ENCODE data around the gene IER3. TPM values are rescaled to one million over a fixed set of nuclear protein-coding genes. Genes with fewer than 3 reads are reported as not detected.

Gene IER3
- total and polyA plus RNA-seq, 8 donors = 5.5 to 77.0 (median 16.3) TPM

DNA sequence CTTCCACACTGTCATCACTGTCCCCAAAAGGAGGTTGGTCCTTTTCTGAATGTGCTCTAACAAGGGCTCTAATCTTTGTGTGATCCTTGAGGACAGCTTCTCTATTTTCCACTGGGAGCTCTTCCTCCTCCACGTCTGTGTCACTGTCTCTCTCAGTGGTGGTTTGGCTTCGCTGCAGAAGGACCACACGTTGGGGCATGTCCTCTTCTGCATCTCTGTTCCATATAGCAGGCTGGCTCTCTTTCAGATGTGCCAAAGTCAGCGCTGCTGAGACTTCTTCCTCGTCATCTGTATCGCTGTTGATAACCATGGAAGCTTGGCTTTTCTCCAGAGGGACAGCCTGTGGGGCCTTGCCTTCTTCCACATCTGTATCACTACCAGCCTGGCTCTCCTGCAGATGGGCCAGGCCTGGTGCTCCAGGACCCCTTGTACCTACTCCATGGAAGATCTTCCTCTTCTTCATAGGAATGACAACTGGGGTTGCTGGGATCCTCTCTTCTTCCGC, 31.9 kb downstream of the IER3 start:
- peaks cover 5 to 16% of the 10 kb centered on the region in 2 donors for H3K4me1 ChIP-seq
- no peak overlapping the region for H3K4me3 ChIP-seq
- intact Hi-C loops (cut with DNase I) = no loop called here
- ATAC-seq = no peak
- H3K27ac ChIP-seq = no peak overlapping the region
- peaks cover 0 to 67% of the 10 kb centered on the region in 2 donors for H3K36me3 ChIP-seq
- TF ChIP-seq, protein P1, sequence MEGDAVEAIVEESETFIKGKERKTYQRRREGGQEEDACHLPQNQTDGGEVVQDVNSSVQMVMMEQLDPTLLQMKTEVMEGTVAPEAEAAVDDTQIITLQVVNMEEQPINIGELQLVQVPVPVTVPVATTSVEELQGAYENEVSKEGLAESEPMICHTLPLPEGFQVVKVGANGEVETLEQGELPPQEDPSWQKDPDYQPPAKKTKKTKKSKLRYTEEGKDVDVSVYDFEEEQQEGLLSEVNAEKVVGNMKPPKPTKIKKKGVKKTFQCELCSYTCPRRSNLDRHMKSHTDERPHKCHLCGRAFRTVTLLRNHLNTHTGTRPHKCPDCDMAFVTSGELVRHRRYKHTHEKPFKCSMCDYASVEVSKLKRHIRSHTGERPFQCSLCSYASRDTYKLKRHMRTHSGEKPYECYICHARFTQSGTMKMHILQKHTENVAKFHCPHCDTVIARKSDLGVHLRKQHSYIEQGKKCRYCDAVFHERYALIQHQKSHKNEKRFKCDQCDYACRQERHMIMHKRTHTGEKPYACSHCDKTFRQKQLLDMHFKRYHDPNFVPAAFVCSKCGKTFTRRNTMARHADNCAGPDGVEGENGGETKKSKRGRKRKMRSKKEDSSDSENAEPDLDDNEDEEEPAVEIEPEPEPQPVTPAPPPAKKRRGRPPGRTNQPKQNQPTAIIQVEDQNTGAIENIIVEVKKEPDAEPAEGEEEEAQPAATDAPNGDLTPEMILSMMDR (IDR thresholded peaks at IDR 0.05) = no peak
- H3K9me3 ChIP-seq = no peaks in the 10 kb centered on the region
- H3K27me3 ChIP-seq = no peaks in the 10 kb centered on the region
- no peak for DNase-seq

DNA sequence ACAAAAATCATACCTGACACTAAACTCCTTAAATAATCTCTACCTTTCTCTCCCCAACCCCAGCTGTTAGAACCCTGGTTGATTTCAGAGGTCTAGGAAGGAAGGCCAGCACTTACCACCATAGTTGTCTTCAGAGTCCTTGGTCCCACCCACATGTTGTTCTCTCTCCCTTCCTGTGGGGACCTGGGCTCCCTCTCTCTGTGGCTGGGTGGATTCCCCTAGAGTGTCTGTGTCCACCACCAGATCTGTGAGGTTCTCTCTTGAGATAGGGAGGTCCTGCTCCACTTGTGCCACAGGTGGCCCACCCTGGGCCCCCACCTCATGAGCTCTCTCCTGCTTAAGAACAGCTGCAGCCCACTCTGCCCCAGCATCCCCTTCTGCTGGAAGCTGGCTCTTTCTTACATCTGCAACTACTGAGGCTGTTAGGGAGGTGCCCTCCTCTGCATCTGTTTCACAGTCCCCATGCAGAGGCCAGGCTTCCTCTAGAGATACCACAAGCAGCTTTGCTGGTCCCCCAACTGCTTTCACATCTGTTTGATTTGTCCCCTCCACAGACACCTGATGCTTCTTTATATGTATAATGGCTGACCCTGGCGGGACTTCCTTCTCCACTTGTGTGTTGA, 32.5 kb downstream of the IER3 start:
- DNase-seq = no peak
- no peak for ATAC-seq
- intact Hi-C loops (cut with DNase I) = no loop called here
- no peaks in the 10 kb centered on the region for H3K27me3 ChIP-seq
- H3K4me1 ChIP-seq = peaks cover 5 to 14% of the 10 kb centered on the region in 2 donors
- no peaks in the 10 kb centered on the region for H3K9me3 ChIP-seq
- H3K27ac ChIP-seq = no peak overlapping the region
- H3K36me3 ChIP-seq = peaks cover 0 to 73% of the 10 kb centered on the region in 2 donors
- no peak overlapping the region for H3K4me3 ChIP-seq
- TF ChIP-seq, protein P1 (IDR thresholded peaks at IDR 0.05) = no peak

DNA sequence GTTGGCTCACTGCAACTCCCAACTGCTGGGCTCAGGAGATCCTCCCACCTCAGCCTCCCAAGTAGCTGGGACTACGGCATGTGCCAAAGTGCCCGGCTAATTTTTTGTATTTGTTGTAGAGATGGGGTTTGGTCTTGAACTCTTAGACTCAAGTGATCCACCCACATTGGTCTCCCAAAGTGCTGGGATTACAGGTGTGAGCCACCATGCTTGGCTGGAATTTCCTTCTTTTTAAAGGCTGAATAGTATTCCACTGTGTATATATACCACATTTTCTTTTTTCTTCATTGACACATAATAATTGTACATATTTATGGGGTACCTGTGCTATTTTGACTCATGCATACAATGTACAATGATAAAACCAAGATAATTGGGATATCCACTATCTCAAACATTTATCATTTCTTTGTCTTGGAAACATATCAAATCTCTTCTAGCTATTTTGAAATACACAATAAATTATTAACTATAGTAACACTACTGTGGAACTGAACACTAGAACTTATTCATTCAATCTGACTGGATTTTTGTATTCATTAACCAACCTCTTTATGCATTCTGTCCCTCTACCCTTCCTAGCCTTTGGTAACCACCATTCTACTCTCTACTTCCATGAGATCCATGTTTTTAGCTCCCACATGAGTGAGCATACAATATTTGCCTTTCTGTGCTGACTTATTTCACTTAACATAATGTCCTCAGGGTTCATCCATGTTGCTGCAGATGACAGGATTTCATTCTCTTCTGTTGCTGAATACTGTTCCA, 35.1 kb downstream of the IER3 start:
- intact Hi-C loops (cut with DNase I) = no loop called here
- H3K36me3 ChIP-seq = peaks cover 0 to 85% of the 10 kb centered on the region in 2 donors

DNA sequence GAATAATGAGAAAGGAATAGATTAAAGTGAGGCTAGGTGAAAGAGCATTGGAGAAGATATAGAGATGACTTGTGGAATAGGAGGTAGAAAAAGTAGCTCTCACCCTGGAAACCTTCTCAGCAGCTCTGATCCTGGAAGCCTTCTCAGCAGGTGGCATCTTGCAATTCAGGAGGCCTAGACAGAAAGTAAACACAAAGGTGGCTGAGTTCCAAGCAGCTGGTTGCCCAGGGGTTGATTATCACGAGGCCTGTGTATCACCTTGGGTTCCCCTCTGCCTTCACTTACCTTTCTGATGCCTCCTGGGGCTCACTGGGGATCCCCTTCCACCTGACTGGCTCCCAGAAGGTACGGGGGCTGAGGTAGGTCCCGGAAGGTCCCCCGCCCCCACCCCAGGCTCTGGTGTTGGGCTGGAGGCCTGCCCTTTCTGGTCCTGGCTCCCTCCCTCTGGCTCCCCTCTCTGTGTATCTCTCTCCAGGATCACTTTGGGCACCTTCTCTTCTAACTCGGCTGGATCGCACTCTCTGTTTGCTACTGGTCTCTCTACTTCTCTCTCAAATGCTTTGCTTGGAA, 37.0 kb downstream of the IER3 start:
- Histone ChIP-seq H3K27ac (no peak overlapping the region), H3K4me1 (peaks cover 0 to 11% of the 10 kb centered on the region in 2 donors), H3K36me3 (peaks cover 0 to 81% of the 10 kb centered on the region in 2 donors), H3K9me3 (no peaks in the 10 kb centered on the region), H3K4me3 (no peak overlapping the region), H3K27me3 (no peaks in the 10 kb centered on the region)
- TF ChIP-seq, protein P1 (IDR thresholded peaks at IDR 0.05) = no peak
- intact Hi-C loops (cut with DNase I) = no loop called here
- ATAC-seq = no peak
- DNase-seq = no peak

More for the DNA sequence above, 35.1 kb downstream of the IER3 start:
- no peak overlapping the region for H3K27ac ChIP-seq
- ATAC-seq (no peak), DNase-seq (no peak)
- H3K27me3 ChIP-seq = no peaks in the 10 kb centered on the region
- peaks cover 0 to 2% of the 10 kb centered on the region in 2 donors for H3K4me1 ChIP-seq
- no peaks in the 10 kb centered on the region for H3K9me3 ChIP-seq
- no peak overlapping the region for H3K4me3 ChIP-seq
- TF ChIP-seq, protein P1 (IDR thresholded peaks at IDR 0.05) = no peak

DNA sequence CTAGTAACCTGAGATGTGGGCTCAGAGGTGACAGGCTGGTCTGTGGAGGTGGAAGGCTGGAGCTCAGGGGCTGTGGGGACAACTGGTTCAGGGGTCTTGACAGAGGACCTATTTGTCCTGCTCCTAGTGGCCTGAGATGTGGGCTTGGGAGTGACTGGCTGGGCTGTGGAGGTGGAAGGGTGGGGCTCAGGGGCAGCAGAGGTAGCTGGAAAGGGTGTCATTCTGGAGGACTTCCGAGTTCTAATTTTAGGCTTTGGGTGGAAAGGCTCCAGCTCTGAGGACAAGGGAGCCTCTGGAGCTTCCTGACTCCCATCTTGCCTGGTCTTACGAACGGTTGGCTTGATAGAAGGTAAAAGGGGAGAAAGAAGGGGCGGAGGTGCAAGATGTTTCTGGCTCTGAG, 38.7 kb downstream of the IER3 start:
- Histone ChIP-seq H3K9me3 (no peaks in the 10 kb centered on the region), H3K27ac (no peak overlapping the region), H3K4me1 (peaks cover 0 to 15% of the 10 kb centered on the region in 2 donors), H3K4me3 (no peak overlapping the region), H3K36me3 (peaks cover 0 to 70% of the 10 kb centered on the region in 2 donors), H3K27me3 (no peaks in the 10 kb centered on the region)
- DNase-seq (no peak), ATAC-seq (no peak)
- TF ChIP-seq, protein P1 (IDR thresholded peaks at IDR 0.05) = no peak
- intact Hi-C loops (cut with DNase I) = no loop called here
